NK-92 (cell line): ENCODE data around the gene LCLAT1.

ENCODE experiments used
- DNase-seq: peaks from one replicate; lab custom pipeline; 2025; ENCODE audit not compliant: unreplicated experiment; lab: John Stamatoyannopoulos, UW

LCLAT1 gene

GRCh38 chr2:30689496-30690125 is 242.6 kb downstream of the LCLAT1 start:
- DNase-seq = no peak

GRCh38 chr2:30690126-30690561 is 243.1 kb downstream of the LCLAT1 start:
- no peak for DNase-seq

GRCh38 chr2:30691091-30691947 is 244.3 kb downstream of the LCLAT1 start:
- DNase-seq = no peak

- DNase-seq = no peak
Measured at GRCh38 chr2:30691948-30692828, 245.1 kb downstream of the LCLAT1 start.

- DNase-seq = no peak
Measured at GRCh38 chr2:30692829-30693275, 245.8 kb downstream of the LCLAT1 start.
